ENCODE measurements around the gene SCGB3A1. TPM values are rescaled to one million over a fixed set of nuclear protein-coding genes. Genes with fewer than 3 reads are reported as not detected.

SCGB3A1 gene
- total and polyA plus RNA-seq, 9 of the 15 experiments (the other 6 are each of a cell fraction or from before 2014, with no cell fraction given): 0.33 TPM; not detected in 8

DNA sequence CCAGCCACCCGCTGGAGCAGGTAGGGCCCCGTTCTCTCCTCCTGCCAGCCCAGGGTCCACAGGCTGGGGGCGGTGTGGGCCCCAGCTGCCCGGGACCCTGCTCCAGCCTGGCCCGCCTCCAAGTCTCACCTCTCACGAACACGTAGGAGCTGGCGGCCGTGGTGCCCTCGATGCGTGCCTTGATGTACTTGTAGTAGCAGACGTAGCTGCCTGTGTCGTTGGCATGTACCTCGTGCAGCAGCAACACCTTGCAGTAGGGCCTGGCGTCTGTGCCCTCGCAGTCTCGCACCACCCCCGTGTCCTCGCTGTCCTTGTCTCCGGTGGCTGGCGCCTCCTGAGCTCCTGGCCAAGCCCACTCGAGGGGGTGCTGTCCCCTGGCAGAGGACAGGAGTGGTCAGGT lies 39.1 kb upstream of the SCGB3A1 start (continued):
- no peak for TF ChIP-seq ZNF592 (IDR thresholded peaks at IDR 0.05)
- TF ChIP-seq RFX1 (IDR thresholded peaks at IDR 0.05): no peak
- no peak for TF ChIP-seq TBL1XR1 (IDR thresholded peaks at IDR 0.05; ENCODE audit: low read length in 2 of 2)
- TF ChIP-seq, protein P1, sequence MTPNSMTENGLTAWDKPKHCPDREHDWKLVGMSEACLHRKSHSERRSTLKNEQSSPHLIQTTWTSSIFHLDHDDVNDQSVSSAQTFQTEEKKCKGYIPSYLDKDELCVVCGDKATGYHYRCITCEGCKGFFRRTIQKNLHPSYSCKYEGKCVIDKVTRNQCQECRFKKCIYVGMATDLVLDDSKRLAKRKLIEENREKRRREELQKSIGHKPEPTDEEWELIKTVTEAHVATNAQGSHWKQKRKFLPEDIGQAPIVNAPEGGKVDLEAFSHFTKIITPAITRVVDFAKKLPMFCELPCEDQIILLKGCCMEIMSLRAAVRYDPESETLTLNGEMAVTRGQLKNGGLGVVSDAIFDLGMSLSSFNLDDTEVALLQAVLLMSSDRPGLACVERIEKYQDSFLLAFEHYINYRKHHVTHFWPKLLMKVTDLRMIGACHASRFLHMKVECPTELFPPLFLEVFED (CRISPR knock-in tag; conservative IDR thresholded peaks at IDR 0.05): no peak
- no peak for TF ChIP-seq BCOR (IDR thresholded peaks at IDR 0.05)

- 5% methylated on average over 17 of the region's 25 CpGs for WGBS (ENCODE audit: insufficient coverage, low coverage, missing lambda C conversion rate)
- DNase-seq (ENCODE audit: extremely low read depth in 1 of 4, low spot score in 3 of 4) (no peak), FAIRE-seq (no peak), ATAC-seq (no peak)
- H3K4me2 ChIP-seq (ENCODE audit: insufficient read depth, low read length): no peak overlapping the region
- ChIA-PET POLR2A (no interaction called here), CTCF (ENCODE audit: low intra/inter-chr PET ratio) (no interaction called here)
- peaks cover 17 to 79% of the 10 kb centered on the region in 2 experiments; a peak in 4 of 5 replicates for H3K27me3 ChIP-seq (ENCODE audit: control insufficient read depth in 2 of 2, insufficient read depth in 2 of 2, low read length in 2 of 2)
- H4K20me1 ChIP-seq (replicated peaks; ENCODE audit: control insufficient read depth, insufficient read depth, low read length): peaks cover 6% of the 10 kb centered on the region
- intact Hi-C loops (cut with micrococcal nuclease) (no loop called here), in situ Hi-C loops (cut with MboI) (no loop called here)
- no peak overlapping the region for H3K27ac ChIP-seq (ENCODE audit: extremely low read depth, low read depth, low read length)
- H3K4me3 ChIP-seq: no peak overlapping the region
- no TSS peak for BruUV-seq (replicated peaks)
- H3K9me3 ChIP-seq (replicated peaks; ENCODE audit: control insufficient read depth, insufficient read depth, low read depth, low read length): no peaks in the 10 kb centered on the region
- peaks cover 0 to 56% of the 10 kb centered on the region in 2 experiments; a peak in 2 of 5 replicates for H3K4me1 ChIP-seq (replicated peaks in 1 of 2; ENCODE audit: control insufficient read depth in 2 of 2, insufficient read depth in 2 of 2, low read length in 2 of 2)
- H2AFZ ChIP-seq (ENCODE audit: low read depth, low read length): no peak overlapping the region
- H3K9me1 ChIP-seq (ENCODE audit: control insufficient read depth, insufficient read depth, low read length): no peaks in the 10 kb centered on the region
- H3K9ac ChIP-seq (ENCODE audit: insufficient read depth in 1 of 2, low read depth in 2 of 2, low read length in 2 of 2): no peak overlapping the region
- H3K79me2 ChIP-seq (ENCODE audit: control insufficient read depth, insufficient read depth, low read length): no peaks in the 10 kb centered on the region
- H3K36me3 ChIP-seq (ENCODE audit: control insufficient read depth, insufficient read depth, low read length): no peaks in the 10 kb centered on the region
- no peak for TF ChIP-seq MYC (IDR thresholded peaks at IDR 0.05; ENCODE audit: low read depth, low read length)
- TF ChIP-seq MYC (CRISPR knock-in tag; IDR thresholded peaks at IDR 0.05; ENCODE audit: borderline replicate concordance, low read depth): no peak
- TF ChIP-seq NFIC (IDR thresholded peaks at IDR 0.05): no peak
- no peak for TF ChIP-seq SMAD3 (CRISPR knock-in tag; conservative IDR thresholded peaks at IDR 0.05)
- no peak for TF ChIP-seq SP2 (IDR thresholded peaks at IDR 0.05; ENCODE audit: extremely low read depth, low read depth, low read length, poor library complexity, severe bottlenecking)
- TF ChIP-seq ZNF740 (CRISPR knock-in tag; IDR thresholded peaks at IDR 0.05): no peak
- TF ChIP-seq ZNF740 (tag; IDR thresholded peaks at IDR 0.05): no peak
- no peak for TF ChIP-seq RFX7 (CRISPR knock-in tag; IDR thresholded peaks at IDR 0.05)
- TF ChIP-seq HMG20B (CRISPR knock-in tag; IDR thresholded peaks at IDR 0.05): no peak
- TF ChIP-seq SMARCE1 (IDR thresholded peaks at IDR 0.05): no peak
- no peak for TF ChIP-seq NR2C2 (CRISPR knock-in tag; IDR thresholded peaks at IDR 0.05)
- TF ChIP-seq NR2C2 (tag; IDR thresholded peaks at IDR 0.05): no peak
- TF ChIP-seq EHMT2 (IDR thresholded peaks at IDR 0.05): no peak
Measured at GRCh38 chr5:180629831-180630382, 38.6 kb upstream of the SCGB3A1 start.
